Immature natural killer cell (primary cell): ENCODE data around the gene PTPRD. TPM values are rescaled to one million over a fixed set of nuclear protein-coding genes. Genes with fewer than 3 reads are reported as not detected.

Experiments
- DNase-seq, 3 donors: peaks; one replicate each; pipeline ENCODE4 v3.0.0; 2022; ENCODE audit warnings: mixed read lengths in 1 of 3
- H3K27ac Mint-ChIP-seq, 6 donors: one replicate each; pipeline ENCODE4 v1.8.0; 2020; ENCODE audit warnings: mixed read lengths in 6 of 6, mild to moderate bottlenecking in 5 of 6, inconsistent platforms in 4 of 6, moderate library complexity in 3 of 6
- H3K27me3 Mint-ChIP-seq, 3 donors: one replicate each; pipeline ENCODE4 v1.8.0; 2020 to 2021; ENCODE audit warnings: low read depth in 3 of 3, mild to moderate bottlenecking in 3 of 3, mixed read lengths in 3 of 3, moderate library complexity in 3 of 3, inconsistent platforms in 1 of 3
- H3K36me3 Mint-ChIP-seq, 3 donors: one replicate each; pipeline ENCODE4 v1.8.0; 2020; ENCODE audit warnings: mixed read lengths in 3 of 3, inconsistent platforms in 2 of 3, mild to moderate bottlenecking in 2 of 3
- H3K4me1 Mint-ChIP-seq, 2 donors: one replicate each; pipeline ENCODE4 v1.8.0; 2020; ENCODE audit warnings: inconsistent platforms in 2 of 2, mild to moderate bottlenecking in 2 of 2, mixed read lengths in 2 of 2, moderate library complexity in 1 of 2
- H3K4me3 Mint-ChIP-seq, 5 donors: one replicate each; pipeline ENCODE4 v1.8.0; 2020; ENCODE audit warnings: mild to moderate bottlenecking in 5 of 5, mixed read lengths in 5 of 5, inconsistent platforms in 3 of 5, moderate library complexity in 3 of 5
- H3K9me3 Mint-ChIP-seq, 6 donors: one replicate each; pipeline ENCODE4 v1.8.0; 2020; ENCODE audit warnings: mild to moderate bottlenecking in 6 of 6, mixed read lengths in 6 of 6, inconsistent platforms in 4 of 6, moderate library complexity in 3 of 6
- polyA plus RNA-seq, 3 donors: library from polyadenylated mRNA; unstranded; fragments of 300-500 nt; fragmentation: Illumina TruSeq; gene quantifications; one replicate each; pipeline ENCODE4 v1.2.3, GENCODE V29; 2021

The PTPRD gene
- polyA plus RNA-seq, 3 donors from 2014 or later, result not detected

DNA sequence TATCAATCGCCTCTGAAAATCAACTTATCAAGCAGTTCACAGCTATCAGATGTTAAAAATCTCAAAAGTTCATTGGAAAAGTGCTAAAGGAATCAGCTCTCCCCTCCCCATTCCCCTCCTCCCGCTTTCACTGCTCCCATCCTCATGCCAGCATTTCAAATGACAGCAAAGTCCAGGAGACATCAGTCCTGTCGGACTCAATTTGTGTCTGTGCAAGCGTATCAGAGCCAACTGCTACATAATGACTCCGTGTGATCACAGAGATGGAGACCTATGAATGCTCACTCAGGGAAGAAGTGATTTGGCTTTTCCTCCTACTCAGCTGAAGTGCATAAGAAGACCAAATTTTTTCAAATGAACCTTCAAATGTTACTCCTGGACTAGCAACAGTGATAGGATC is 1876.0 kb downstream of the PTPRD start:
- Mint-ChIP-seq H3K9me3 (peaks cover 0 to 4% (median 0%) of the 10 kb centered on the region in 6 donors), H3K4me3 (no peak overlapping the region), H3K36me3 (no peaks in the 10 kb centered on the region), H3K27ac (no peak overlapping the region), H3K27me3 (peaks cover 0 to 3% (median 0%) of the 10 kb centered on the region in 3 donors), H3K4me1 (no peaks in the 10 kb centered on the region)
- no peak for DNase-seq

DNA sequence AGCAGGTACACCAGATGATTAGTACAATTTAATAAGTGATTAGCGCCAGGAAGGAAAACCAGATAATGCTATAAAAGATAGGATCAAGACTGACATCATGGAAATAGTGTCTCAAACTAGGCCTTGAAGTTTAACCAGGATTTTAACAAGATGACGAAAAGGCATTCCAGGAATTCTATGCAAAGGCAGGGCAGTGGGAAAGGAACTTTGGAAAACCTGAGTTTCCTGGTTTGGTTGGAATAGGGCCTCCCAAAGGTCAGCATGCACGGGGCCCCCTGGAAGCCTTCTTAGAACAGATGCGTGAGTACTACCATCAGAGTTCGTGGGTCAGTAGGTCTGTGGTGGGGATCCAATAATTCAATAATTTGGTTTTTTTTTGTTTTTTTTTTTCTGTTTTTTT is 1878.0 kb downstream of the PTPRD start:
- H3K27ac Mint-ChIP-seq, result no peak overlapping the region
- H3K9me3 Mint-ChIP-seq, result peaks cover 0 to 4% (median 0%) of the 10 kb centered on the region in 6 donors
- H3K4me3 Mint-ChIP-seq, result no peak overlapping the region

DNA sequence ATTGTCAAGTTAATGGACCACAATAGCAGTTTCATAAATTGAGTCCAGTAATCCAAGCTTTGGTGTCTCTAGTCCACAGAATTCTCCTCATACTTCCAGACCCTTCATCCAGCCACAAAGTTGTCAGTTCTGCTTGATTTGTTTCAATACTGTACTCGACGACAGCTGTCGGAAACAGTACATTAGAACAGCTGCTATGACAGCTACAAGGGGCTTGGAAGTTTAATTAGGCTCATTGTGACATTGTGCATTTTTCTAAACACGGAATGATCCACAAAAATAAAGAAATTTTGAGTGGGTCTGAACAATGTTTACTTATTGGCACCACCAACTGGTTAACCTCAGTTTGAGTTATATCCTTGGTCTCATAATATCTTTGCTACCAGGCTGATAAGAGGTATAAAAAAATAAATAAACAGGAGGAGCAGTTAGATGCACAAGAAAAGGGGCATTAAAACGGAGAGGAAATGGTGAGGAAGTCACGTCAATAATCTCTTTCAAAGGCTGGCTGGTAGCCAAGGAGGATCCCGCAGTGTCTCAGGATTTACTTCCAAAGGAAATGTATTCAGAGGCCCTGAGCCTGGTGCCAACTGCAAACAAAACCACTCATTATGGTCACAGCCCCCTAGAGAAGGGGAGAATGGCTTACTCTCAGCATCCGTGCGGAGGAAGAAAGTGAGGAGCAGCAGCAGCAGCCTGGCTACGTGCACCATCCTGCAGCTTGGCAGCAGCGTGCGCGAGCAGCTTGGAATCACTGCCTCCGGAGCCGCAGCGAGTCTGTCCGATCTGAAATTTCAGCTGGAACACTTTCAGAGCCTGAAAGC is 1879.5 kb downstream of the PTPRD start:
- no peaks in the 10 kb centered on the region for H3K36me3 Mint-ChIP-seq
- H3K9me3 Mint-ChIP-seq, result peaks cover 0 to 5% (median 0%) of the 10 kb centered on the region in 6 donors
- peaks cover 0 to 8% (median 2%) of the 10 kb centered on the region in 3 donors for H3K27me3 Mint-ChIP-seq
- H3K4me3 Mint-ChIP-seq, result no peak overlapping the region
- H3K27ac Mint-ChIP-seq, result no peak overlapping the region
- no peaks in the 10 kb centered on the region for H3K4me1 Mint-ChIP-seq
- no peak for DNase-seq

More for the DNA sequence above, 1878.0 kb downstream of the PTPRD start:
- H3K4me1 Mint-ChIP-seq, result no peaks in the 10 kb centered on the region
- no peak for DNase-seq
- peaks cover 0 to 5% (median 2%) of the 10 kb centered on the region in 3 donors for H3K27me3 Mint-ChIP-seq
- no peaks in the 10 kb centered on the region for H3K36me3 Mint-ChIP-seq

GRCh38 chr9:8732367-8733075 is 1880.3 kb downstream of the PTPRD start:
- Mint-ChIP-seq H3K27ac (no peak overlapping the region), H3K4me1 (no peaks in the 10 kb centered on the region), H3K36me3 (no peaks in the 10 kb centered on the region), H3K9me3 (peaks cover 0 to 5% (median 0%) of the 10 kb centered on the region in 6 donors), H3K27me3 (peaks cover 0 to 8% (median 4%) of the 10 kb centered on the region in 3 donors), H3K4me3 (no peak overlapping the region)
- no peak for DNase-seq

DNA sequence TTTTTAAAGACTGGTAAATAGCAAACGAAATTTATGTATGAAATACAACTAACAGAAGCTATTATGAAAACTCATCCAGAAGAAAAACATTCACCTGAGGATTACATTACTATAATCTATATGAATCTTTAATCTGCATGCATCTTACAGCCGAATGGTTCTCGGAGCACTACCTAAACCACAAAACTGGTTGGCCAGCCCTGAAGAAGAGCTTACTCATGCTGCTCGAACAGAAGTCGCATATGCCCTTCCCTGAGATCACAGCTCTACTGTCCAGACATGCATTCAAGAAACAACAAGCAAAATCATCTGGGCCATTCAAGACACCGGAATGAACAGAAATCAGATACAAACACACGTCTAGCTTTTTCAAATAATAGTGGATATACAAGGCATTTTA is 1882.2 kb downstream of the PTPRD start:
- no peak for DNase-seq
- Mint-ChIP-seq H3K4me3 (no peak overlapping the region), H3K9me3 (peaks cover 0 to 5% (median 0%) of the 10 kb centered on the region in 6 donors), H3K36me3 (no peaks in the 10 kb centered on the region), H3K4me1 (no peaks in the 10 kb centered on the region), H3K27me3 (peaks cover 0 to 8% (median 4%) of the 10 kb centered on the region in 3 donors), H3K27ac (no peak overlapping the region)

DNA sequence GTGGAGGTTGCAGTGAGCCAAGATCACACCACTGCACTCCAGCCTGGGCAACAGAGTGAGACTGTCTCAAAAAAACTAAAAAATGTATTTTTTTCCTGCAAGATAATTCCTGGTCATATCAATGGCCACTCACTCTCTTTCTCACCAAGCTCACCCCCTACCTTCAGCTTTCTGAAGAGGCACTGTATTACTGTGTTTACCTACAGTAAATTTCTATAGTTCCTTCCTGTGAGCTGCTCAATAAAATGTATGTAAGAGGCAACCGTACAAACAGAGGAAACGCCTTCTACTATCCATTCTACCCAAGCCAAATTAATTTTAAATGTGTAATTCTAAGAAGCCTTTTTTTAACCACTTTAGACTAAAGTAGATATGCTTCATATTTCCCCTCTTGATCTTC is 1883.9 kb downstream of the PTPRD start:
- no peak overlapping the region for H3K4me3 Mint-ChIP-seq
- peaks cover 0 to 5% (median 0%) of the 10 kb centered on the region in 6 donors for H3K9me3 Mint-ChIP-seq
- no peak overlapping the region for H3K27ac Mint-ChIP-seq
- H3K27me3 Mint-ChIP-seq, result peaks cover 0 to 5% (median 4%) of the 10 kb centered on the region in 3 donors
- no peaks in the 10 kb centered on the region for H3K36me3 Mint-ChIP-seq
- no peaks in the 10 kb centered on the region for H3K4me1 Mint-ChIP-seq
- no peak for DNase-seq

- Mint-ChIP-seq H3K27ac (no peak overlapping the region), H3K9me3 (peaks cover 0 to 5% (median 0%) of the 10 kb centered on the region in 6 donors), H3K36me3 (no peaks in the 10 kb centered on the region), H3K4me3 (no peak overlapping the region), H3K27me3 (peaks cover 0 to 5% (median 5%) of the 10 kb centered on the region in 3 donors), H3K4me1 (no peaks in the 10 kb centered on the region)
- DNase-seq, result no peak
These were observed 1885.6 kb downstream of the PTPRD start for GRCh38 chr9:8727191-8727590.

DNA sequence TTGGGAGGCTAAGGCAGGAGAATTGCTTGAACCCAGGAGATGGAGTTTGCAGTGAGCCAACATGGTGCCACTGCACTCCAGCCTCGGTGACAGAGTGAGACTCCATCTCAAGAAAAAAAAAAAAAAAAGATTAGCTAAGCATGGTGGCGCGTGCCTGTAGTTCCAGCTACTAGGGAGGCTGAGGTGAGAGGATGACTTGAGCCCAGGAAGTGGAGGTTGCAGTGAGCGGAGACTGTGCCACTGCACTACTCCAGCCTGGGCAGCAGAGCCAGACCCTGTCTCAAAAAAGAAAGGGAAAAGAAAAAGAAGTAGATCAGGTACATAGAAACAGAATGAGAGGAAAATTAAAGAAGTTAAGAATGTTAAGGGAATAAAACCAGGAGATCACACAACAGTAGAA is 1886.1 kb downstream of the PTPRD start:
- Mint-ChIP-seq H3K36me3 (no peaks in the 10 kb centered on the region), H3K9me3 (peaks cover 0 to 5% (median 0%) of the 10 kb centered on the region in 6 donors), H3K27ac (no peak overlapping the region), H3K4me3 (no peak overlapping the region), H3K4me1 (no peaks in the 10 kb centered on the region), H3K27me3 (peaks cover 0 to 5% (median 5%) of the 10 kb centered on the region in 3 donors)
- DNase-seq, result no peak

- Mint-ChIP-seq H3K4me3 (no peak overlapping the region), H3K36me3 (no peaks in the 10 kb centered on the region), H3K27ac (no peak overlapping the region), H3K4me1 (no peaks in the 10 kb centered on the region), H3K27me3 (peaks cover 0 to 7% (median 3%) of the 10 kb centered on the region in 3 donors), H3K9me3 (peaks cover 0 to 5% (median 0%) of the 10 kb centered on the region in 6 donors)
- no peak for DNase-seq
These were observed 1887.2 kb downstream of the PTPRD start for GRCh38 chr9:8725635-8726034.

DNA sequence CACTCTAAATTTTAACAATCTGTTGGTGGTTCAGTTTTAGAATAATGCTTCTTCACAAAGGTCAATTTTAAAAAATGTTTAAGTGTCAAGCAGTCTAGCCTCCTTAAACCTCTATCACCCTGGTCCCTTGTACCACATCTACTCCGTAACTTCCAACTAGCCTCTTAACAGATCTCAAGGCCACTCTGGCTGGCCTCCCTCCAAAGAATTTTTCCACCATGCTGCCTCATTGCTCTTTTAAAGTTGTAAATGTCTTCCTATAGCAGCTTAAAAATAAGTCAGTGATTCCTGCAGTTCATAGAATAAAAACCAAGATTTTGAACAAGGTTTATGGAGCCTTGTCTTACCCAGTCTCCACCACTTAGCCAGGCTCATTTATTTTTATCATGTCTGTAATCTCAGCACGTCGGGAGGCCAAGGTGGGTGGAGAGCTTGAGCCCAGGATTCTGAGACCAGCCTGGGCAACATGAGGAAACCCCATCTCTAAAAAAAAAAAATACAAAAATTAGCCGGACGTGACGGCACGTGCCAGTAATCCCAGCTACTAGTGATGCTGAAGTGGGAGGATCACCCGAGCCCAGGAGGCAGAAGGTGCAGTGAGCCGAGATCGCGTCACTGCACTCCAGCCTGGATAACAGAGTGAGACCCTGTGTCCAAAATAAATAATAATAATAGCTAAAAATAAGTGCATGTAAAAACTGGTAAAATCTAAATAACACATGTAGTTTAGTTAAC is 1888.4 kb downstream of the PTPRD start:
- Mint-ChIP-seq H3K4me1 (no peaks in the 10 kb centered on the region), H3K9me3 (peaks cover 0 to 5% (median 0%) of the 10 kb centered on the region in 6 donors), H3K27ac (no peak overlapping the region), H3K36me3 (no peaks in the 10 kb centered on the region), H3K27me3 (peaks cover 0 to 5% (median under 1%) of the 10 kb centered on the region in 3 donors), H3K4me3 (no peak overlapping the region)
- DNase-seq, result no peak

- Mint-ChIP-seq H3K9me3 (no peaks in the 10 kb centered on the region), H3K4me1 (no peaks in the 10 kb centered on the region), H3K36me3 (no peaks in the 10 kb centered on the region), H3K27ac (no peak overlapping the region), H3K4me3 (no peak overlapping the region), H3K27me3 (peaks cover 0 to 5% (median 0%) of the 10 kb centered on the region in 3 donors)
- no peak for DNase-seq
These were observed 1889.6 kb downstream of the PTPRD start for GRCh38 chr9:8723195-8723594.

DNA sequence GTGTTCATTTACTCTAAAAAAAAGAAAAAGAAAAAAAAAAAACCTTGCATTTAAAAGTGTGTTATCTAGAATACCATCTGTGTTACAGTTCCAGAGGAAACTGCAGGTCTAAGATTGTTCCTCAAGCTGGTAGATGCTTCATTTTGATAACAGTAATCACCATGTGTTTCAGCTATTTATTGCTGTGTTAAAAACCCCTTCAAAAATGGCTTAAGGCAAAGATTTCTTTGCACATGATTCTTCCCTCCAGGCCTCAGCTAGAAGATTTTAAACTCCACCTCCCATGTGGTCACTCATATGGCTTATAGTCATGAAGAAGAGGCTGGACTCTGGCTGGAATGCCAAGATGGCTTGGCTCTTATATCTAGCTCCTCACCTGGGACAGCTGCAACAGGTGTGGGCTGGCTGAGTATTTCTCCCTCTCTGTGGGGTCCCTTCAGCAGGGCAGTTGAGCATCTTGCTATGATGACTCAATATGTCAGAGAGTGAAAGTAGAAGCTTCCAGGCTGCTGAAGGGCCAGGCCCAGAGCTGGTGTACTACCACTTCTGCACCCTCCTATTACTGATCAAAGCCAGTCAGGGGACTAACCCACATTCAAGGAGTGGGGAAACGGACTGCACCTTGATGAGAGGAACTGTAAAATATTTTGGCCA is 1892.8 kb downstream of the PTPRD start:
- H3K4me3 Mint-ChIP-seq, result no peak overlapping the region
- H3K27ac Mint-ChIP-seq, result no peak overlapping the region
- peaks cover 0 to 1% (median 0%) of the 10 kb centered on the region in 6 donors for H3K9me3 Mint-ChIP-seq
- DNase-seq, result no peak
- no peaks in the 10 kb centered on the region for H3K4me1 Mint-ChIP-seq
- H3K27me3 Mint-ChIP-seq, result peaks cover 0 to 4% (median 0%) of the 10 kb centered on the region in 3 donors
- H3K36me3 Mint-ChIP-seq, result no peaks in the 10 kb centered on the region

DNA sequence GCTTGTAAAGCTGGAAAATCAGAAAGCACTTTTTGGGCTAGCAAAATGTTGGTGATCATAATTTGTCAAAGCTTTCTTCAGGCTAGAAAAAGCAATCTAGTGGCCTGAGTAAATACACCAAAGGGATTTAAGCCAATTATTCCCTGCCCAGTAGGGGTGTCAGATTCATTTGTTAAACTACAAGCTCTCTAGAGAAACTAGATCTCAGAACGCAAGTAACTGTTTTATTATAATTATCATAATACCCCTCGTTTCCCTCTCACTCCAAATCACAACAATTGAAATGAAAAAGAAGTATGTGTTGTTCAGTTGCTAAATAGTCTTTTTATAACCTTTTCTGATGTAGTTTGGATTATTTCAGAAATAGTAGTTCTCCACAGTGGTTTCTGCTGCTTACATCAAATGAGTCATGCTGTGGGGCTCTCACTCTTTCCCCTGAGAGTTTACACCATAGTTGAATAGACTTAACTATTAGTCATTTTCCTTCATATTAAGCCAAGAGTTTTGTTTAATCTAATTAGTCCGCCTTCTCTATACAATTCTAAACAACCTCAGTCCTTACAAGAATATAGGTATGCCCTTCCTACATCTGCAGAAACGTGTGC is 1894.6 kb downstream of the PTPRD start:
- H3K9me3 Mint-ChIP-seq, result peaks cover 0 to 1% (median 0%) of the 10 kb centered on the region in 6 donors
- no peak overlapping the region for H3K4me3 Mint-ChIP-seq
- H3K27ac Mint-ChIP-seq, result no peak overlapping the region
- H3K27me3 Mint-ChIP-seq, result peaks cover 0 to 3% (median 0%) of the 10 kb centered on the region in 3 donors
- DNase-seq, result no peak
- H3K4me1 Mint-ChIP-seq, result no peaks in the 10 kb centered on the region
- H3K36me3 Mint-ChIP-seq, result no peaks in the 10 kb centered on the region
